Loucy (cell line): ENCODE data around the gene CNMD.

Experiments
- CTCF ChIP-seq: fragments of 200-600 bp; sonication (generic); conservative IDR thresholded peaks from 2 replicates; pipeline ENCODE4 v1.5.1; 2014; ENCODE audit warnings: mild to moderate bottlenecking, antibody characterized with exemption, low read length
- EZH2phosphoT487 ChIP-seq: fragments of 200-600 bp; IDR thresholded peaks from 2 replicates; pipeline ENCODE4 v1.6.1; 2018; ENCODE audit warnings: antibody characterized with exemption, mild to moderate bottlenecking, moderate library complexity, borderline replicate concordance

DNA sequence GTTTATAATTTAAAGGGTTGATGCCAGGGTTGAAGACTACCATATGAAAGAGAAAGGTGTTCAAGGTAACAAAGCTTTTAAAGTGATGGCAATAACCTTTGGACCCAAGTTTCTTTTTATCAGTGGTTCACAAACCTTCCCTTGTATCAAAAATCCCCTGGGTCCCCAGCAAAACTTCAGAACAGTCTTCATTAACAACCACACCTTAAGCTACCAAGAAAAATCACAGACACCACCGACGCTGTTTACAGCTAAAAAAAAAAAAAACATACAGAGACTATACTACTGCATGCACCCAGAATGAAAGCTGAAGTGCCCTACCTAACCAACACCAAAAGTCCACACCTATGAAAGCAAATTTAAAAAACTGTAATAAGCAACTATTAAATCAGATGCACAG, 13.4 kb downstream of the CNMD start:
- no peak for TF ChIP-seq CTCF
- TF ChIP-seq EZH2phosphoT487: no peak
